Head of caudate nucleus (tissue), 42 donors: ENCODE data around the gene HNRNPAB.

Experiments used
- DNase-seq, 42 donors: peaks; one replicate each; pipeline versions ENCODE4 v3.0.0 to v3.0.0-alpha.2; 2020 to 2021; ENCODE audit warnings: mixed read lengths in 7 of 42
- intact Hi-C: fragments of 100-400 bp; cut with DNase I; formaldehyde crosslinking; loops from one replicate; pipeline ENCODE4 v1.15.0; 2022

HNRNPAB gene

GRCh38 chr5:178204182-178204934, at the start of gene HNRNPAB:
Gene HNRNPAB (plus strand): TSS chr5:178204533. CDS start chr5:178204838, 305 bp downstream.
- intact Hi-C loops: loop anchor here (10.0 kb wide), 1 partner anchor 50 kb away; the partner anchor contains the start of gene NHP2
- DNase-seq: peak; percentile 92 to 99 (median 97)

GRCh38 chr5:178155065-178155464, 49.3 kb upstream of the HNRNPAB start:
- intact Hi-C loops: loop anchor here (10.0 kb wide), 1 partner anchor 50 kb away; the partner anchor contains the start of gene HNRNPAB
- DNase-seq: no peak

DNA sequence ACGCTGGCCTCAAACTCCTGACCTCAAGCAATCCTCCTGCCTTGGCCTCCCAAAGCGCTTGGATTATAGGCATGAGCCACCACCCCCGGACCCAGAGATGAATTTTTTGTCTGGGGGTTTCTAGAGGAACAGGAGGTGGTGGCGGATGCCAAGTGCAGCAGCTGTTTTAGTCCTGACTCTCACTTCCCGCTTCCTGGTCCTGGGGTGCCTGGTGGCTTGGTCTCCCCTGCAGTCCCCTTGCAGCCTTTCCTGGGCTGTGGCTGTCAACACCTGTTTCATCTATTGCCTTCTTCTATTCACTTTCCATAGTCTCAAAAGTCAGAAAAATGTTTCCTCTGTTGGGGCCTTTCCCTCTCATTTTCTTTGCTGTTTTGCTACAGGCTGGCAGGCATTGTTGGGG, 44.2 kb upstream of the HNRNPAB start:
- no peak for DNase-seq
- intact Hi-C loops: loop anchor here (5.0 kb wide), 1 partner anchor 83 kb away; no protein-coding TSS in a partner anchor

- DNase-seq: no peak
- intact Hi-C loops: loop anchor here (5.0 kb wide), 1 partner anchor 85 kb away; no protein-coding TSS in a partner anchor
Observed at GRCh38 chr5:178162481-178162880, 41.9 kb upstream of the HNRNPAB start.

DNA sequence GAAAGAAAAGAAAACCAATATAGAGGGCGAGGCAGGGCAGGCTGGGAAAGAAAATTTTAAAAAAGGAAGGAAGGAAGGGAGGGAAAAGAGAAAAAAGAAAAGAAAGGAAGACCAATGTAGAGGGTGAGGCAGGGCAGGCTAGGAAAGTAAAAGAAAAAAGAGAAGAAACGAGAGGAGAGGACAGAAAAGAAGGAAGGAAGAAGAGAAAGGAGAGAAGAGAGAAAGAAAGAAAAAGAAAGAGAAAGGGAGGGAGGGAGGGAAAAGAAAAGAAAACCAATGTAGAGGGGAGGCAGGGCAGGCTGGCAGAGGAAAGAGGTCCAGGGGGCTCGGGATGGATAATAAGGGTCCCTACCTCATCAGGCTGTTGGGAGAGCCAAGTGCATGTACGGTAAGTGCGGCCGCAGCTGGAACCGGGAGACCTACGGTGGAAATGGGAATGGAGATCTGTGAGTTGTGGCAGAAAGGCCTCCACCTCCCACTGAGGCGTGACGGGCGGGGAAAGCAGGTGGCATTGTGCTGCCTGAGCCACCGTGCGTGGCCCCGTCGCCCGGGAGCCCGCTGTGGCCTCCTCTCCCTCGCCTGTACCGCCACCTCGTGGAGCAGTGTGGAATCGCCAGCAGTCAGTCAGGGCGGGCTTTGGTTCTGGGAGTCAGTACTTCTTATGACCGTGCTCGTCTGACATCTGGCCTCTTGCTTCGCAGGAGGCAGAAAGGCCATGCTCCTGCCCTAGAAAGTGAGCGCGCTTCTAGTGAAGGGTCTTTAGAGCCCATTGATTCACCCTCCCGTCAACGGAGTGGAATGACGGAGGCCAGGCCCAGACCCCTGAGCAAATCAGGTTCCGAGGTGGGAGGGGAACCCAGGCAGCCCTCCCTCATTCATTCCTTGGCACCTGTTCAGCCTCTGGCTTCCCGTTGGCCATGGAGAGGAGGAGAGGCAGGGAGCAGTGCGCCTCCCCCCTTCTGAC, 40.3 kb upstream of the HNRNPAB start:
- intact Hi-C loops: loop anchor here (5.0 kb wide), 1 partner anchor 87 kb away; no protein-coding TSS in a partner anchor
- DNase-seq: peak; percentile 66 to 94 (median 87)

DNA sequence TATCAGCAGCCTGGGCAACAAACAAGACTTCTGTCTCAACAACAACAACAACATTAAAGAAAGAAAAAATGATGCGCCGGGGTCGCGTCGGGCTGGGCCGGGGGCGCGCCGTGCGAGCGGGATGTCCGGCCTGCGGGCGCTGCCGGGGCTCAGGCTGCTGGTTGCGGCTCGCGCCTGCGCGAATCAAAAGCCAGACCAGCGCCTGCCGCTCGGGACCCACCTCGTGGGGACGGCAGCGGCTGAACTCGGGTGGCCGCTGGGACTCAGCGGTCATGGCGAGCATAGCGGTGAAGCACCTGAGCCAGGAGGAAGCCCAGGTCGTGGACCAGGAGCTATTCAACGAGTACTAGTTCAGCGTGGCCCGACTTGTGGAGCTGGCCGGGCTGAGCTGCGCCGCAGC, 38.8 kb upstream of the HNRNPAB start:
- intact Hi-C loops: no loop called here
- no peak for DNase-seq

- intact Hi-C loops: no loop called here
- no peak for DNase-seq
Observed at GRCh38 chr5:178170455-178170854, 33.9 kb upstream of the HNRNPAB start.

GRCh38 chr5:178174456-178174855, 29.9 kb upstream of the HNRNPAB start:
- intact Hi-C loops: no loop called here
- DNase-seq: no peak

DNA sequence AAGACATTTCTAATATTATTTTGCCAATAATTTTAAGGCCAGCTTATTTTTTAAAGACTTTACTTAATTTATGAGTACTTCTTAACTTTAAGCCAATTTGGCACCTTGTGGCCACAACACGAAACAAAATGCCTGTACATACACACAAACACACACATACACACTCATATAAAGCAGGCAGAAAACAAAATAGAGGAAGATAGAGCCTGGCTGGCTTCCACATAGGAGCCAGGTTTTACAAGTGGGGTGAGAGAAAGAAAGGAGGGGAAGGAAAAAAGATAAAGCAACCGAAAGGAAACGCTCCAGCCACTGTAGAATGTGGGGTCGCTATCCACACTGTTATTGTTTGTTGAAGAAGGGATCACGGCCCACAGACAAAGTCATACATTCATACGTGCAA, 27.5 kb upstream of the HNRNPAB start:
- DNase-seq: no peak
- intact Hi-C loops: no loop called here

DNA sequence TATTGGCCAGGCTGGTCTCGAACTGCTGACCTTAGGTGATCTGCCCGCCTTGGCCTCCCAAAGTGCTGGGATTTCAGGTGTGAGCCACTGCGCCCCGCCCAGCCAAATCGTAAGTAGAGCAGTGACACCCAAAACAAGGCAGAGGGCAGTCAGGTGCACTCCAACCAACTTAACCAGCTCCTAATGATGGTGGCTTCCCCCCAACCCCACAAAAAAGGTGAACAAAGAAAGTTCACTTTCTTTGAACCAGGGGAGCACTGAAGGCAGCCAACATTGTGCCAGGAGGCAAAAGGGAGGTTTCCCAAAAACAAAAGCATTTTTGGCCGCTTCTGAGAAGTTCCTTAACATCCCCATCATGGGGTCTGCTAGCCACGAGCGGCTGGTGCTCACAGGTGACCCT, 26.8 kb upstream of the HNRNPAB start:
- DNase-seq: no peak
- intact Hi-C loops: no loop called here

GRCh38 chr5:178180141-178180863, 24.0 kb upstream of the HNRNPAB start:
- no peak for DNase-seq
- intact Hi-C loops: no loop called here

DNA sequence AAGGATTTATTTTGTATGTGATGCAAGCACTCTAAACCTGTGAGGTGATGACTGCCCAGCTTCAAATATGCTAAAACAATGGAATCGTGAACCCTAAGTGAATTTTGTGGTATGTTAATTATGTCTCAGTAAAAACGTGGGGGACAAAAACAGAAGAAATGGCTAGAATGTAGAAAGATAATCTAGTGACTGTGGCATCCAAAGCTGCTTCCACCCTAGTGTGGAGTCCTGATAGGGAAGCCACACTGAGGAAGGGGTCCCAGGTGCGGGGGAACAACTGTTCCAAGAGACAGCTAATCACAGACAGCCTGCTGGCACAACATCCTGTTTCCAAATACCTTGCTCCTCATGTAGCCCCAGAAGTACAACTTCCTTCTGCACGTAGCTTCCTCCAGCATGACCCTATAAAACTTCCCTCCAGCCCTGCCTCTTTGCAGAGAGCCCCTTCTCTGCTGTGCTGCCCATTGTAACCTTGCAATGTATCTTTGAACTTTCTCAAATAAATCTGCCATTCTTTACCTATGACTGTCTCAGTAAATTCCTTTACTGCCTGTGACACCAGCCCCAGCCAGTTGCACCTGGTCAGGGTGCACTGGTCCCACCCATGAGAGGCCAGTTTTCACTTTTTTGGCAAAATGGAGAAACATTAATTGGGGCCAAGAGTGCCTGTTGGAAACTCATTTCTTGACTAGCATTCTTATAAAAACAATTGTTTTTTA, 22.0 kb upstream of the HNRNPAB start:
- DNase-seq: no peak

GRCh38 chr5:178186427-178186826, 17.9 kb upstream of the HNRNPAB start:
- no peak for DNase-seq
- intact Hi-C loops: no loop called here

More for the DNA sequence above, 22.0 kb upstream of the HNRNPAB start:
- intact Hi-C loops: no loop called here

DNA sequence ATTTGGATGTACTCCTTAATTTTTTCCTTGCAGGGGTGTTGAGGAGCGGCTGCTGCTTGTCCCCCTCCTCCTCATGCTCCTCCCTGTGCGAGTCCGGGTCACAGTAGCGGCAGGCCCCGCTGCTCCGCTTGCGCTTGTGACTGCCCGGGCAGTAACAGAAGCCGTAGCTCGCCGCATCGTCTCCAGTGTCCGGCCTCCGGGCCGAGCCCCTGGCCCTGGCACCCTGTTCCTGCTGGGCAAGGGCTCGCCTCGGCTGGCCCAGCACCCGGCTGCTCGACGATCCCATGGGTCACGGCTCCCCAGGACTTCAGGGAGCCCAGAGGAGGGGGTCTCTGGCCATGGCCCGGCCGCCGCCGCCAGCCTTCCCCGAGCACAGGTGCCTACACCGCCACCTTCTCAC, 17.3 kb upstream of the HNRNPAB start, which contains the start of gene GMCL2:
GMCL2 (minus strand) TSS at position 358 of the 400 bp plus-strand sequence; CDS start at position 286, 72 bp downstream.
- DNase-seq: no peak
- intact Hi-C loops: no loop called here

DNA sequence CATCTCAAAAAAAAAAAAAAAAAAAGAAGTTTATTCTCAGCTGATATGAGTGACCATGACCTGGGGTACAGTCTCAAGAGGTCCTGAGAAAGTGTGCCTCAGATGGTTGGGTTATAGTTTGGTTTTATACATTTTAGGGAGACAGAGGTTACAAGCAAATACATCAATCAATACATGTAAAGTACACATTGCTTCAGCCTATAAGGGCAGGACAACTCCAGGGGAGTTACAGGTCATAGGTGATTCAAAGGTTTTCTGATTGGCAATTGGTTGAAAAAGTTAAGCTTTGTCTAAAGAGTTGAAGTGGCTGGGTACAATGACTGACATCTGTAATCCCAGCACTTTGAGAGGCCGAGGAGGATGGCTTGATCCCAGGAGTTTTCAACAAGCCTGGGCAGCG, 14.9 kb upstream of the HNRNPAB start:
- no peak for DNase-seq
- intact Hi-C loops: no loop called here

- intact Hi-C loops: no loop called here
- no peak for DNase-seq
Observed at GRCh38 chr5:178191661-178192060, 12.7 kb upstream of the HNRNPAB start.

GRCh38 chr5:178192244-178192643, 12.1 kb upstream of the HNRNPAB start:
- intact Hi-C loops: no loop called here
- no peak for DNase-seq

DNA sequence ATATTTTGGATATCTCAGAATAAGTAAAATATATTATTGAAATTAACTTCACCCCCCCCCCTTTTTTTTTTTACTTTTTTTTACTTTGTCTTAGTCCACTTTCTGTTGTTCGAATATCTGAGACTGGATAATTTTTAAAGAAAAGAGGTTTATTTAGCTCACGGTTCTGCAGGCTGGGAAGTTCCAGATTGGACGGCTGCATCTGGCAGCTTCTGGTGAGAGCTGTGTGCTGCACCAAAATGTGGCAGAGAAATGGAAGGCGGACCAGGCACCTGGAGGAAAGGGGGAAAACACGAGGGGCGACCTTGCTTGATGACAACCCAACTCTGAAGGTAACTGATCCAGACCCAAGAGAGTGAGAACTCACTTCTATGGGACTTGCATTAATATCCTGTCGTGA, 11.5 kb upstream of the HNRNPAB start:
- intact Hi-C loops: no loop called here

More for the DNA sequence above, 11.5 kb upstream of the HNRNPAB start:
- DNase-seq: no peak
